ENCODE data around the gene BICDL2. TPM values are rescaled to one million over a fixed set of nuclear protein-coding genes. Genes with fewer than 3 reads are reported as not detected.

BICDL2 gene
- polyA plus RNA-seq, 3 donors = not detected

DNA sequence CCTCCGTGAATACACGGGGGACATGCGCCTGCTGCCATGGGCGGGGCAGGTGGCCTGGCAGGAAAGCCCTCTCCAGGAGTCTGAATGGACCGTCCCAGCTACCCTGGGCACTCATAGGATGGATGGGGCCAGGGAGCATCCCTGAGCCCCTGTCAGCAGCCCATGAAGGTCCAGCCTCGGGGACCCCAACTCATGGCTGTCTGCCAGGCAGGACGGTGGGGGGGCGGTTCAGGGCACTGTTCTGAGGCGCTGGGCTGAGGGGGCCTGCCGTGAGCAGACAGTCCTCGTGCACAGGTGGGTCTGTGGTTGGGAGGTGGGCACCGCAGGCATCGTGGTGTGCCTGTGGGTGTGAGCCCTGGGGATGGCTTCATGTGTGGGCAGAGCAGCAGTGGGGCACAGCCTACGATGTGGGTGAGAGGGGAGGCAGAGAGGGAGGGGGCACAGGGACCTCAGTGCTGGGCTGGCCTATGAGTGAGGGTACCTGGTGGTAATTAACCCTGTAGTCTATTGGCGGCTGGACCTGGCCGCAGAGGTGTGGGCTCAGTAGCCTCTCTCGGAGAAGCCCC, 50.0 kb downstream of the BICDL2 start:
- H3K4me3 ChIP-seq (replicated peaks in 1 of 3; ENCODE audit: low read depth in 2 of 3, low read length in 3 of 3) = no peak overlapping the region

GRCh38 chr16:2985893-2986355, 50.8 kb downstream of the BICDL2 start:
- Histone ChIP-seq H2AFZ (ENCODE audit: insufficient read depth, low read depth, low read length, poor library complexity, severe bottlenecking) (no peak overlapping the region), H3K9me3 (replicated peaks in 1 of 2; ENCODE audit: control insufficient read depth in 1 of 2, insufficient read depth in 1 of 2, low read length in 2 of 2) (no peaks in the 10 kb centered on the region), H3K27ac (ENCODE audit: low read depth in 1 of 2, low read length in 2 of 2) (no peak overlapping the region), H3K36me3 (replicated peaks in 1 of 2; ENCODE audit: control insufficient read depth in 1 of 2, insufficient read depth in 2 of 2, low read length in 2 of 2) (no peaks in the 10 kb centered on the region), H3K27me3 (ENCODE audit: control insufficient read depth in 2 of 2, insufficient read depth in 2 of 2, low read length in 2 of 2) (no peaks in the 10 kb centered on the region), H3K79me2 (ENCODE audit: insufficient read depth, low read length) (no peaks in the 10 kb centered on the region), H4K20me1 (ENCODE audit: insufficient read depth, low read length) (no peaks in the 10 kb centered on the region), H3K4me1 (ENCODE audit: control insufficient read depth in 1 of 2, insufficient read depth in 2 of 2, low read length in 2 of 2) (peaks cover 10 to 13% of the 10 kb centered on the region in 2 donors), H3K4me2 (replicated peaks; ENCODE audit: extremely low read depth, low read length, poor library complexity, severe bottlenecking) (no peak overlapping the region), H3K9ac (ENCODE audit: insufficient read depth, low read length, poor library complexity, severe bottlenecking) (no peak overlapping the region), H3K4me3 (replicated peaks in 1 of 3; ENCODE audit: low read depth in 2 of 3, low read length in 3 of 3) (no peak overlapping the region)
- TF ChIP-seq CTCF (IDR thresholded peaks at IDR 0.05) = no peak
- no peak overlapping the region for H3K4me3 Mint-ChIP-seq
- no peak overlapping the region for H3K27ac Mint-ChIP-seq
- intact Hi-C loops (cut with micrococcal nuclease) = no loop called here
- WGBS (ENCODE audit: insufficient coverage) = 92% methylated on average over 14 of the region's 15 CpGs
- peaks cover 11 to 27% (median 12%) of the 10 kb centered on the region in 3 donors for H3K27me3 Mint-ChIP-seq (ENCODE audit: low read depth in 3 of 3)
- H3K4me1 Mint-ChIP-seq = peaks cover 12% of the 10 kb centered on the region
- H3K9me3 Mint-ChIP-seq = no peaks in the 10 kb centered on the region
- DNase-seq = no peak
- H3K36me3 Mint-ChIP-seq = no peaks in the 10 kb centered on the region

More for the DNA sequence above, 50.0 kb downstream of the BICDL2 start:
- Histone ChIP-seq H3K27ac (ENCODE audit: low read depth in 1 of 2, low read length in 2 of 2) (no peak overlapping the region), H2AFZ (ENCODE audit: insufficient read depth, low read depth, low read length, poor library complexity, severe bottlenecking) (no peak overlapping the region), H3K9me3 (replicated peaks in 1 of 2; ENCODE audit: control insufficient read depth in 1 of 2, insufficient read depth in 1 of 2, low read length in 2 of 2) (no peaks in the 10 kb centered on the region), H3K36me3 (replicated peaks in 1 of 2; ENCODE audit: control insufficient read depth in 1 of 2, insufficient read depth in 2 of 2, low read length in 2 of 2) (no peaks in the 10 kb centered on the region), H3K9ac (ENCODE audit: insufficient read depth, low read length, poor library complexity, severe bottlenecking) (no peak overlapping the region), H3K79me2 (ENCODE audit: insufficient read depth, low read length) (no peaks in the 10 kb centered on the region), H3K27me3 (ENCODE audit: control insufficient read depth in 2 of 2, insufficient read depth in 2 of 2, low read length in 2 of 2) (no peaks in the 10 kb centered on the region), H4K20me1 (ENCODE audit: insufficient read depth, low read length) (no peaks in the 10 kb centered on the region), H3K4me1 (ENCODE audit: control insufficient read depth in 1 of 2, insufficient read depth in 2 of 2, low read length in 2 of 2) (peaks cover 4 to 8% of the 10 kb centered on the region in 2 donors), H3K4me2 (replicated peaks; ENCODE audit: extremely low read depth, low read length, poor library complexity, severe bottlenecking) (no peak overlapping the region)
- H3K9me3 Mint-ChIP-seq = no peaks in the 10 kb centered on the region
- peaks cover 5% of the 10 kb centered on the region for H3K4me1 Mint-ChIP-seq
- no peak overlapping the region for H3K4me3 Mint-ChIP-seq
- peak overlapping the region in 1 of 7 donors; percentile 25 for H3K27ac Mint-ChIP-seq
- 89% methylated on average over 17 of the region's 17 CpGs for WGBS (ENCODE audit: insufficient coverage)
- H3K36me3 Mint-ChIP-seq = no peaks in the 10 kb centered on the region
- DNase-seq = no peak
- intact Hi-C loops (cut with micrococcal nuclease) = no loop called here
- peaks cover 12 to 27% (median 12%) of the 10 kb centered on the region in 3 donors for H3K27me3 Mint-ChIP-seq (ENCODE audit: low read depth in 3 of 3)
- TF ChIP-seq CTCF (IDR thresholded peaks at IDR 0.05) = no peak

Data from CD14-positive monocyte (primary cell).